HG02588 (cell line): Measurements from ENCODE around the gene ADGRB2.

Source experiments
- ATAC-seq: cut with Tn5 transposase; IDR thresholded peaks from one replicate; pipeline ENCODE4 v1.9.1; 2021; ENCODE audit warnings: mild to moderate bottlenecking, moderate library complexity; ENCODE audit not compliant: unreplicated experiment

ADGRB2 gene

GRCh38 chr1:31749785-31750735 lies 14.1 kb downstream of the ADGRB2 start:
- ATAC-seq: no peak

DNA sequence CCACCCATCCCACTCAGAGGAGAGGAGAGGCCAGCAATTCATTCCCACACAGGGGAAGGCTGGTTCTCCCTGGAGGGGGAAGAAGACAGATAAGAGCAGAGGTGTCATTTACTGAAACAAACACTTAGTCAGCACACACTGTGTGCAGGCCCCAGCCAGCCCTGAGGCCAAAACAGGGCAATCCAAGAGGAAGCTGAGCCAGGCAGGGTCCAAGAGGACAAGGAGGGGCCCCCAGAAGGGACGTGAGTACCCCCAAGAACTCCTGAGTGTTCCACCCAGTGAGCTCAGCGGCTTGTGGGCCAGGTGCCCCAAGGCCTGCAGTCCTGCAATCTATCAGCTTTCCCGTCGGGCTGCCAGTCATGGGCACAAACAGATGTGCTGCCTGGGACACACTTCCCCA lies 15.8 kb downstream of the ADGRB2 start:
- ATAC-seq: no peak

DNA sequence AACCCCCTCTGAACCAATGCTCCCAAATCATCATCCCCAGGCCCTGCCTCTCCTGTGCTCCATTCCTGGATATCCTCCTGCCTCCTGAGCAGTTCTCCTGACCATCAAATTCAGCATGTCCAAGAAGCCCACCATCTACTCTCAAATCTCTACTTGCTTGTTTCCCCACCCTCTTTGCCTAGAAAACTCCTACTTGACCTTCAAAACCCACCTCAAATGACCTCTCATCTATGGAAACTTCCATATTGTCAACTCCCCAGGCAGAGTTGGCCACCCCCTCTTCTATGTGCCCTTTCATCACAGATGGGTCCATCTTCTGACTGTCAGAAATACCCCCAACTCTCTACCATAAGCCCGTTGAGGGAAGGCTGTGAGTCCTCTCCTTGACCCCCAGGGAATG lies 16.8 kb downstream of the ADGRB2 start:
- ATAC-seq: no peak

- no peak for ATAC-seq
Measured at GRCh38 chr1:31746687-31747086, 17.5 kb downstream of the ADGRB2 start.

DNA sequence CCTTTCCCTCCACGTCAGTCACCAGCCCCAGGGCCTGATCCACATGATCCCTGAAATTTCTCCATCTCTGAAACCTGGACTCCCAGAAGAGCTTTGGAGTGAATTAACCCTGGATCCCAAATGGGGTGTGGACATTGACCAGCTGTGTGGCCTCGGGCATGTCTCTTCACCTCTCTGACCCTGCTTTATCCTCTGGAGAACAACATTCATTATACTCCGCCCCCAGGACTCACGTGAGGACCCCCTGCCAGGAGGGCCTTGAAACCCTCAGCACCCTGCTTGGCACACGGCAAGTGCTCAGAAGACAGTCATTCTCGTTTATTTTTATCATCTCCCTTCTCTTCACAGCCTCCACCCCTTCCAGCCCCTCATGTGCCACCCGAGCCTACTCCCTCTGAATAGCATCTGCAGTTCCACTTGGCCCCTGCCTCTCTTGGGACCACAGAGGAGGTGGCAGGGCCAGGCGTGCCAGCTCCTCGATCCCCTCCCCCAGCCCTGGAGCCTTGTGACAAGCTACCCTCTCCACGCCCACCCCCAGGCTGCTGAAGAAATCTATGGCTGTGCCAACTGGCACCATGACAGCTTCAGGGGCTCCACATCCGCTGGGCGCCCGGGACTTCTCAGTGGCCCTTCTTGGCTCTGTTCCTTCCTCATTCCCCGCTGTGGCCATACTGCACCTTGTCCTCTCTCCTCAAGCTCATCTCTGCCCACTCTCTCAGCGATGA lies 18.0 kb downstream of the ADGRB2 start:
- ATAC-seq: no peak

DNA sequence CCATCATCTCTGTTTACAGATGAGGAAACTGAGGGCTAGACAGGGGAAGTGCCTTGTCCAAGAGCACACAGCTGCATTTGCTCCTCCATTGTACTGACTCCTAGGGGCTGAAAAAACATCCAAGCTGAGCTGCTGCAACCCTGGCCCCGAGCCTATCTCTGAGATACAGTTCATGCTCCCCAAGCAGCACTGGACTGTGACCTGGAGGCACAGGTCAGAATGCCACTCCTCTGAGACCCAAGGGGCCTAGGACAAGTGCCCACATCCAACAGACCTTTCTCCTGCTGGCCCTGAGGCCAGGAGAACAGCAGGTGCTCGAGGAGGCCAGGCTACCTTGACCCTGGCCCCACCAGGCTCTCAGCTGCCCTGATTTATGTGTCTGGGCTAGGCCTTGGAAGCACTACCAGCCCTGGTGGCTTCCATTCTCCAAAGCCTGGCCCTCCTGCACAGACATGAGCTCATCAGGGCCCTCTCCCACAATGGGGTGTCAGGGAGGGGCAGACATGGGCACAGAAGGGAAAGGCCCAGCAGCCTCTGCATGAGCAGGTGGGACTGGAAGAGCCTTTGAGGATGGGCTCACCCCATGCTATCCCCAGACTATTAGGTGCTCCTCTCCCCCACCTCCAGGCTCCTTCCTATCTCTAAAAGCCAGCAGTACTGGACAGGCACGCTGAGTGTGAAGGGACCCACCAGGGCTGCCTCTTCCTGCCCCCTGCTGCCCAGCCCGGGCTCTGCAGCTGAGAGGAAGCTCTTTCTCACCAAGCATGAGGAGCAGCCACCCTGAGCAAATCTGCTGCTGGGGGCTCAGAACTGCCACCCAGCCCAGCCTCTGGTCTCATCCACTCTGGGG lies 18.8 kb downstream of the ADGRB2 start:
- ATAC-seq: no peak

- no peak for ATAC-seq
Measured at GRCh38 chr1:31744165-31744888, 19.8 kb downstream of the ADGRB2 start.

DNA sequence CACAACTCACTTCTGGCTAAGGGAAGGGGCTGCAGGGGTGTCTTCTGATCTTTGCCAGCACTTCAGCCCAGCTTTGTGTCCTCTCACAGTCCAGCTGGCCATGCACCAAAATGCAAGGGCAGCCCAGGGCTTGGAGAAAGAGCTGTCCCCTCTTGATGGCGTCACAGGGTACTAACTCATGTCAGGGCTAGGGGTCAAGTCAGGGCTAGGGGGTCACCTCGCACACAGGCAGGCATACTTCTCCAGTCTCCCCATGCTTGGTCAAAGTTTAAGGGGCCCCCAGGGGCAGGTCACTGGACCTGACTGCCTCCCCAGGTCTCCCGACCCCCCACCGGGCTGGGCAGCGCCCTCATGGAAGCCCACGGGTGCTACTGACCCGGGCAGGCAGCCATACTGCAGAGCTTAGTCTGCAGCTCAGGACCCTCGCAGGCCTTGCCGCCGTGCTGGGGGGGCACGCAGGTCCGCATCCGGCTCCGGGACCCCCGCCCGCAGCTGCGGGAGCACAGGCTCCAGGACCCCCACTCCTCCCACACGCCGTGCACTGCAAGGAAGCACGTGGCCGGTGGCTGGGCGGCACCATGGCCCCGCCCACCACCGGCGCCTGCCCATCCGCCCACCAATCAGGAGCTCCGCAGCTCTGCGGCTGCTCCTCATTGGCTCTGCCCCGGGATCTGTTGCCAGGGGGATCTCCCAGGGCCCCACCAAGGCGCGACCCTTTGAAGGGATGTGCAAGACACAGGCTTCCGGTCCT lies 21.5 kb downstream of the ADGRB2 start:
- no peak for ATAC-seq

GRCh38 chr1:31739346-31739745 lies 24.8 kb downstream of the ADGRB2 start:
- ATAC-seq: no peak

GRCh38 chr1:31736675-31737074 lies 27.5 kb downstream of the ADGRB2 start:
- ATAC-seq: no peak

GRCh38 chr1:31735571-31735970 lies 28.6 kb downstream of the ADGRB2 start:
- ATAC-seq: no peak

DNA sequence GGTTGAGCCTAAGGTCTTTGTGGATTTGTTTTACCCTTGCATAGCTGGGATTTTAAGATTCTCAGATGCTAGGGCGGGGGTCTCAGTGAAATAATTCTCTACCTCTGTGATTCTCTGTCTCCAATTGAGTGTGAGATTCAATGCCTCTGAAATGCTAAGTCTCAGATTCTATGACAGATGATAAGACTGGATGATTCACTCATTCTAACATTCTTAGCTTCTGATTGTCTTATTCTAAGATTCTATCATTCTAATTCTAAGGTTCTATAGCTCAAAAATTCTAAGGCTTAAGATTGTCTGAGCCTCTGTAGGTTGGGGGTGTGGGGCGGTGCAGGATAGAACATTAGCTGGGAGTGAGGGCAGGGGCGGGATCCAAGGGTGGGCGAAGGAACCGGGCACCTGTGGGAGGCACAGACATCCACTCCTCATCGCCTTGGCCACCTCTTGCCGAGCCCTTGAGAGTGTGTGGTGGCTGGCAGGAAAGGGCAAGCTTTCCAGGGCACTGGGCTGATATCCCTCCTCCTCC lies 29.5 kb downstream of the ADGRB2 start:
- ATAC-seq: no peak

- ATAC-seq: no peak
Measured at GRCh38 chr1:31733389-31734219, 30.5 kb downstream of the ADGRB2 start.

DNA sequence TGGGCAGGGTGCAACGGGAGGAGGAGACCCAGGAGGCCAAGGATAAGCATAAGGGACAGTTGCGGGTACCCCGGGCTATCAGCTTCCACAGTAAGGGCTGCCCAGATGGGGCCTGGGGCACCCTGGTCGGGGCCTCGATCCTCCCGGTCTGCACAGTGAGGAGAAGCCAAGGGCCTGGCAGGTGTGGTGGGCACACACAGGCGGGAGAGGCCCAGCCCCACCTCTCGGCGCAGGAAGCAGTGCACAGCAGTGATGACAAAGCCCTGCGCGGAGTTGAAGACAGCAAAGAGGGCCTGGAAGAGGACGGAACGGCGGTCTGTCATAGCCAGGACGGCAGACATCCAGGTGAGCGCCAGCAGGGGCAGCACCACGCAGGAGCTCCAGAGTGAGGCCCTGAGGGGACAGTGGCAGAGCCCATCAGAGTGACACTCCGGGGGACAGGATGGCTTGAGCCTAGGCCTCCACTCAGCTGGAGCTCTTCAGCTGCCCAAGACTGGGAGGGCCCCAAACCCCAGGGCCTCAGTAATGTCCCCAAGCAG lies 31.3 kb downstream of the ADGRB2 start:
- no peak for ATAC-seq

DNA sequence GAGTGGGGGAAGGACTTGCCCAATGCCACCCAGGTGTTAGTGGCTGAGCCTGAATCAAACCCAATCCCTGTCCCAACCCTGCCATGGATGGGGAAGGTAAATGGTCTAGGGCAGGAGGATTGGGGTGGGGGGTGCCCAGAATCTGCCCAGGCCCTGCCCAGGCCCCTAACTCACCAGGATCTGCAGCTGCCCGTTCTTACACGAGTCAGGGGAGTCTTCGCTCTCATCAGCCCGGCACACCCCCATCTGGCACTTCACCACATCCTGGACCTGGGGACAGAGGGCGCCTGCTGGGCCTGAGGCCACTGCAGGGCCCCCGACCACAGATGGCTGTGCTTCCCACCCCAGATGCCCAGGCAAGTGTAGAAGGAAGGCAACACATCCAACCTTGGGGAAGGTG lies 31.8 kb downstream of the ADGRB2 start:
- no peak for ATAC-seq

DNA sequence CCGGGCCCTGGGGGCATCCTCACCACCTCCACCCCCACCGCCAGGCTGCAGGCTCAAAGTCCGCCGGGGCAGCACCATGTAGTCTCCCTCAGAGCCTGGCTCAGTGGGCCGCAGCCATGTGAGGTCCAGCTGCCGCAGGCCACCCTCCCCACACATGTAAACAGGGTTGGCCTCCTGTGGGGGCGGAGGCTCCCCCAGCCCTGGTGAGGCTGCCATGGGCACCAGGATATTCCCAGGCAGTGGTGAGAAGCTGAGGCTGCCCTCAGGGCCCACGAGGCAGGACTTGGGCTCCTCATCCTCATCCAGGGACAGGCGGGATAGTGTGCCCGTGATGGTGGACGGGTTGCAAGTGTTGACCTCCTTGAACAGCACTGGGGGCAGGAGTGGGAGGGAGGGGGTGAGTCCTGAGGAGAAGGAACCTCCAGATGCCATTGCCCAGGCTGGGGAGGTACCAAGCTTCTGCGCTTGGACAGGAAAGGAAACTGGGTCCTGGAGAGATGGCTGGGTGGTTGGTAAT lies 33.0 kb downstream of the ADGRB2 start:
- ATAC-seq: no peak

DNA sequence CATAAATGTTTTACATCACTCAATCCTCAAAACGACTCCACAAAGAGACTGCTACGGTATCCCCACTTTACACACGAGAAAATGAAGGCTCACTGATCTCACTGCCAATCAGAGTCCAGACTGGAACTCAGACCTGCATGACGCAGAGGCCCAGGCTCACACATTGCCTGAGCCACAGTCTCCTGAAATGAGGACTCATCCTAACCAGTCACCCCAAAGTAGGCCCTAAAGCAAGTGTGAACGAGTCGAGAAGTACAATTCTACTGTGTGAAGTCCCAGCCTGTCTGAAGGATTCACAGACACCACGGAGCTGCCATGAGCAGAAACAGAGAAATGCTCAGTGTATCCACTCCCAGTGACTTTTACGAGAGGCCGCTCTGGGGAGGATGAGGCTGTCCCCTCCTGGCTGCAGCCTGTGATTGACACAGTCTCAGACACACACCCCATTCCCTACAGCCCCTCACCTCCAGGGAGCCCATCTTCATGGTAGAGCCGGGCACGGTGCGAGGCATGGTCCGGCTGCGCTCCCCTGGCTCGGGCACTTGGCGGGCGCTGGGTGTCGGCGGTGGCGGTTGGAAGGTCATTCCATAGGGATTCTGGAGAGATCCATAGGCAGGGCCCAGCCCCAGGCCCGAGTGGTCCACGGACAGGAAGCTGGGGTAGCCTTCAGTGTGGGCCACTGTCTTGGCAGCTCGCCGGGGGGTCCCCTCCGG lies 33.6 kb downstream of the ADGRB2 start:
- no peak for ATAC-seq

- ATAC-seq: no peak
Measured at GRCh38 chr1:31727849-31728248, 36.3 kb downstream of the ADGRB2 start.
